HG03097 (cell line): ENCODE data around the gene NR5A1.

Experiments used
- ATAC-seq: cut with Tn5 transposase; IDR thresholded peaks from one replicate; pipeline ENCODE4 v1.9.1; 2021; ENCODE audit not compliant: unreplicated experiment, low FRiP score

The NR5A1 gene

DNA sequence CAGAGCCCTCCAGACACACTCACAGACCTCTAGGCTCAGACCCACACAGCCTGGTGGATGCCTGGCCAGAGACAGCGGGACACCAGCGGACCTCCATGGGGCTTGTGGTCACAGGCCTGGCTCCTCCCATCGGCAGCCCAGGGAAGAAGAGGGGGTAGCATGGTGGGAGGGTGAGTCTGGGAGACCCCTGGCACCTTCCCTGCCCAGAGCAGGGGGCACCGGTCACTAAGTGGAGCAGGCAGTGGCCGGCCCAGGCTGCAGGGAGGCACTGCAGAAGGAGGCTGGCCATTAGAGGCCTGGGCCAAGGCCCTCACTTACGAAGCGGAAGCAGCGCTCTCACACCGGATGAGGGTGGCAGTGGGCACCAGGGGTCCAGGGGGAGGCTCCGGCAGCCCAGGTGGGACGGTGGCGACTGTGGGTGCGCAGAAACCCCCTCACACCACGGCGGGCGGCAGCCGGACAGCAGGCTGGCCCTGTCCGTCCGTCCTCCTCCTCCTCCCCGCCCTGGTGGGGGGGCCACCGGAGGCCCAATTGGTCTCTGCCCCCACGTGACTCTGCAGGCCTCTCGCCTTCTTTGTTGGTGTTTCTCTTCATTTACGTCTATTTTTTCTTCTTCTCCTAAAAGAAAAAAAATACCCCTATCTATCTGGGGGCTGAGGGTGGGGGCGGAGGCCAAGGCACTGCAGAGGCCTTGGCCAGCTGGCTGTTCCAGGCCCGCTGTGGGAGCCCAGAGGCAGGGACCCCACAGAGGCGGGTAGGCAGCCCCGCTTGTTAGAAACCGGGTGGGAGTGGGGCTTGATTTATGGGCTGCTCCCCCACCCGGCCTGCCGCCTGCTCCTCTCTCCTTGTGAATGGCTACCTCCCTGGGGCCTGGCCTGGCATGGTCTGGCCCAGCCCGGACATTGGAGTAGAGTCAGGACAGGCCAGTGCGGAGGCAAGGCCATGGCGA, at the start of gene NR5A1:
NR5A1 (minus strand) TSS at position 469 of the 949 bp plus-strand sequence. CDS start 4,004 bp downstream, outside the sequence.
- no peak for ATAC-seq

DNA sequence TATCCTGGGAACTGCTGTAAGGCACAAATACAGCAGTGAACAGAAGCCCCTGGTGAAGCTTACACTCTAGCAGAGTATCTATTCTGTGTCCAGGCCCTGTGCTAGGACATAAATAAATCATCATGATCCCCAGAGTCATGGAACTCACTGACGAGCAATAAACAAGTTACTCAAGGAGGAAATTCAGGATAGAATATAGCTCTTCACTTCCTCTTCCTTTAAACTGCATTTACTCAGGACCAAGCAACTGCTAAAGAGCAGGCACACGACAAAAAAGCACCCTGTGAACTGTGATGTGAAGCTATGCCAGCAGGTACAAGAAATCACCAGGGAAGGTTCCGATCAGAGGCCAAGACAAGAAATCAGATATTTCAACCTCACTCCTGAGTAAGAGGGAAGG, 47.8 kb upstream of the NR5A1 start:
- ATAC-seq: no peak

DNA sequence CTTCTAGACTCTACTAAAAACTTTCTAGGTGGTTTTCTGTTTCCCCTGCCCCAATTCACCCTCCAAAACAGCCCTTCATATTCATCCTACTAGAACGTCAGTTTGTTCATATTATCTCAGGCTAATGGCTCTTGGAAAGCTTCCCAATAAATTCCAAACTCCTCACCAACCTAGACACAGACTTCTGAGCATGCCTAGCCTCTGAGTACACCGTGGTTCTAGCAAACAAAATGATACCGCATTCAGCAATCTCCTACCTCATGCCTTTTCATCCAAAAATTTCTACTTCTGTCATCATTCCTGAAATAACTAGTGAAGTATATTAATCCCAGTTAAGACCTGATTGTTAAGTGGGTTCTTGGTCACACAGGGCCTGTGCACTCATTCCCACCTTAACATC, 46.5 kb upstream of the NR5A1 start:
- no peak for ATAC-seq

DNA sequence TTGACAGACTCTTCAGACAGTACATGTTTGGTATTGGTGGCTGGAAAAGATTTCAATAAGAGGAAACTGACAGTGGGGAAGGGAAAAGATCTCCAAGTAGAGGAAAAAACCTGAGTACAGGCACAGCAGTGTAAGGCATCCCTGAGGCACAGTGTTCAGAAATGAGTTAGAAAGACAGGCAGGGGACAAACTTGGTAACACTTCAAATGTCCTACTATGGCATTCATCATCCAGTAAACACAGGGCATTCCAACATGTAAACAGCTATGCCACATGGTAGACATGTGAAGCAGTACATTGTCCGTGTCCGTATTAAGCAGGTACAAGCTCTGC, 45.0 kb upstream of the NR5A1 start:
- ATAC-seq: no peak

DNA sequence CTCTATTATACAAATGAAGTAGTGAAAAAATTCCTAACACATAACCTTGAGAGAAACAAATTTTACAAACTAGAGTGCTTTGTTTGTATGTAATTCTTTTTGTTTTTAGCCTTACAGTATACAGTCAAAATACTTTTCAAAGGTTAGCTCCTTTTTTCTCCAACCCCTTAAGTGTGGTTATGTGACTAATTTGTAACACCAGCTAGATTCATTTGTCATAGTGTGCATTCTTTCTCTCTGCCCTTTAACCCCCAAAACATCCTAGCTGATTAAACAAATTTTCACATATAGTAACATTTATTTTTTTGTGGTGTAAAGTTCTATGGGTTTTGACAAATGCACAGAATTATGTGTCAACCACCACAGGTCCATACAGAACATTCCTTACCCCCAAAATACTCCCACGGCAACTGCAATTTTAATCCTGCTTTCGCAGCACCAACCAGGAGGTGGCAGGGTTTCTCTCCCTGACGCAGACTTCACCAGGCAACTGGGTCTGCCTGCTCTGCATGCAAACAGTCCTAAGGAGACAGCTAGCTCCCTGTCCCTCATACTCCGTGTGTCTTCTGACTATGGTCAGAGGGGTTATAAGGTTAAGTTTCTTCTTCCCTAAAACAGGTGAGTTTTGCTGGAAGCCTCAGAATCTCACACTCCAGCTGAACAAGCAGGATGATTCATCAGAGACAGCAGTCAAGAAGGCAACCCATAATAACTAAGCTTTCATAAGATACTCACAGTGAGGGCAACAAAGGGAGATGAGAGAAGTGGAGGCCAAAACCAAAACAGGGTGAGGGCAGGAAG, 44.5 kb upstream of the NR5A1 start:
- ATAC-seq: no peak

DNA sequence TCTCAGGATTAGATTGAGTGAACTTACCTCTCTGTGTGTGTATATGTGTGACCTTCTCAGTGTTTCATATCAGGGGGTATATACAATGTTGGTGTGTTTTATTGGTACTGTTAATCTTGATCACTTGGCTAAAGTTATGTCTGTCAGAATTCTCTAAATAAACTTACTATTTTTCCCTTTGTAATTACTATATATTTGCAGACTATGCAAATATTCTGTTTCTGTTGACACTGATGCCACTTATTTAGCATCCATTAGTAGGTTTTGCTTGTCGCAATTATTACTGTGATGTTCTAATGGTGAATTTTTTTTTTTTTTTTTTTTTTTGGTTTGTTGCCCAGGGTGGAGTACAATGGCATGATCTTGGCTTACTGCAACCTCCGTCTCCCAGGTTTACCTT, 42.9 kb upstream of the NR5A1 start:
- no peak for ATAC-seq

DNA sequence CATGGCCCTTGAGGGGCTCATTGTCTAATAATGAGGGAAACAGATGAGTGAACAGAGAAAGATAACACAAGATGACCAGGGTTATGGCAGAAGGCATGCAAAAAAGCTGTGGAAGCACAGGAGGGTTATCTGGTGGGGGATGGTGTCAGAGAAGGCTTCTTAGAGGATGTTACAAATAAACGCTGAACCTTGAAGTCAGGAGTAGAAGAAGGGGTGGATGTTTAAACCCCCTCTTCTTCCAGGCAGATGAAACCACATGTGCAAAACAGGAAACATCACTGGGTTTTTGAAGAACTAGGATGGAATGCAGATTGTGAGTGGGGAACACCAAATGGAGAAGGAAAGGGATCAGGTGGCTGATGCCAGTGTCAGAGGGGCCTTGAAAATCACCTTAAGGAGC, 41.8 kb upstream of the NR5A1 start:
- ATAC-seq: no peak

DNA sequence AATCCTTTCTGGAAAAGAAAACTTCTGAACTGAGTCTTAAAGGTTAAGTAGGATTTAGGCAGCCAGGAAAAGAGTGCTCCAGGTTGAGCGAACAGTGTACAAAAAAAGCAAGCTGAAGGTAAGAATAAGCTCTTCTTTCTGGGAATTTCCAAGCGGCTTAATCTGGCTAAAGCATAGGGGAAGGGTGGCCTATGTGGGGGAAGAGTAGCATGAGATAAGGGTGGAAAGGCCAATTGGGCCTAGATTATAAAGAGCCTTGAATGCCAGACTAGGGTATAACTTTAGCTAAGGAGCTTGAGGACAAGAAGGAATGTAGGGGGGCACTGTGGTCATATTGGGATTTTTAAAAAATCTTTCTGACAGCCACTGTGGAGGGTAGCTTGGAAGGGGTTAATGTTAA, 37.3 kb upstream of the NR5A1 start:
- ATAC-seq: no peak

DNA sequence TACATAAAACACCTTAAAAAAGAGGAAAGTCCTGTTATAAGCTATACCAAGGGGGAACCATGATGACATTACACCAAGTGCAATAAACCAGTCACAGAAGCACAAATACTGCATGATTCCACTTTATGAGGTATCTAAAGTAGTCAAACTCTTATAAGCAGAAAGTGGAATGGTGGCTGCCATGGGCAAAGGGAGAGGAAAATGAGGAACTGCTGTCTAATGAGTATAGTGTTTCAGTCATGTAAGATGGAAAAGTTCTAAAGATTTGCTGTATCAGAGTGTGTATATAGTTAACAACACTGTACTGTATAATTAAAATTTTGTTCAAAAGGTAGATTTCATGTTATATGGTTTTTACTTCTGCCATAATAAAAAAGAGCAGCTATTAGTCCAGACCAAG, 34.6 kb upstream of the NR5A1 start:
- ATAC-seq: no peak

DNA sequence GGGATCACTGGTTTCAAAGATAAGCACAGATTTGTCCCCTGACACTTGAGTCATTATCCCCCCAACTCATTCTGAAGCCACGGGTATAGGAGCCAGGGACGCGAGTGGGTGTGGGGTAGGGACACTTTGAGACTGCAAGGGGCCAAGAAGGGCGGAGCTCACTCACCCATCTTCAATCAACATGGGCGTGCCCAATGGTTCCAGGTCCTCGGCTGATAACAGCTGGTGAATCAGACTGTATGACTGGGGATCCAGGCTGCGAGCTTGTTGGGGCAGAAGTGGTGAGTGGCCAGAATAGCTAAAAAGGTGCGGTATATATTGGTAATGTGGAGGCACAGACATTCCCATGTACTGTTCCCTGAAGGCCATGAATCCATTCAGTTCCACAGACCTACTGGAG, 30.7 kb upstream of the NR5A1 start:
- ATAC-seq: no peak

DNA sequence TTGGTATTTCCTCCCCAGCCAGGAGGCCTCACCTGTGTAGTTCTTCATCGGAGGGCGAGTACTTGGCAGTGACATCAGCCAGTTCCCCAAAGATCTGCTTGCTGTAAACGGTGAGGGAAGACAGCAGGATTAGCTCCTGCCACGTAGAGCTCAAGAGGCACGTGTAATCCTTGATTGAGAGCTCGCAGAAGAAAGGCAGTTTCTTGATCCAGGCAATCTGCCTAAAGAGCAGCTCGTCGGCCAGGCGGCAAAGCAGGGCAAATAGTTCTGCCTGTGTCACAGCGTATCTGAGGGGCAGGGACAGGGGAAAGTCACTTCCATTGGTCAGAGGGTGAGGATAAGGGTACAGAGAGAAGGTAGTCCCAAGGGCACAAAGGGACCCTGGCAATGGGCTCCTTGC, 28.6 kb upstream of the NR5A1 start:
- no peak for ATAC-seq

DNA sequence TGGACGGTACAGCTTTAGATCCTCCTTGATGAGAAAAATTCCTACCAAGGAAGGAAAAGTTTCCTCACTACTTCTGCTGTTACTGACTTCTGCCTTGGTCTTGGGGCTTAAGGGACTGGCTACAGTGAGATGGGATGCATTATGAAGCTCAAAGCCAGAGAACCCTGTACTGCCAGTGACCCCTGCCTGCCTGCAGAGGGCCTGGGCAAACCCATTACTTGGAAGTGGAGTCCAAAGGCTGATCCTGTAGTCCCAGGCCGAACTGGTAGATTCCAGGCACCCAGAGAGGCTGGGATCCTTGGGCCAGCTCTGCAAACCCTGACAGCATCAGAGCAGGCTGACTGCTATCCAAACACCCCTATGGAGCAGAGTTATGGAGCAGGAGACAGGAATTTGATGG, 25.7 kb upstream of the NR5A1 start:
- ATAC-seq: no peak

DNA sequence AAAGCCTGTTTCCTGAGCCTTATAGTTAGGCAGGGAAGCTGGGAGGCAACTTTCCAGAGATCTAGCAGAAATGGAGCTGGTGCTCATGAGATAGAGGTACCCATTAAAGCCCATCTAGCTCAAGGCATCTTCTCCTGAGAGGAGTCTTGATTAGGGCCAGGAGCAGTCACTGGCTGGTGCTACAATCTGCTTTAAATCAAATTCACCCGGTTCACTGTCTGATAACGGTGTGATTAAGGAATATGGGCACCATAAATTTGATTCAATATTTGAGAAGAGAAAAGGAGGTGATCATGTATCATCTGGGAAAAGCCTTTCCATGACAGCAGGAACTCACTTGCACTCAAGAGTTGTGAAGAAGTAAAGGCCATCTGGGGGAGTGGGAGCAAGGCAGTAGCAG, 23.9 kb upstream of the NR5A1 start:
- ATAC-seq: no peak

DNA sequence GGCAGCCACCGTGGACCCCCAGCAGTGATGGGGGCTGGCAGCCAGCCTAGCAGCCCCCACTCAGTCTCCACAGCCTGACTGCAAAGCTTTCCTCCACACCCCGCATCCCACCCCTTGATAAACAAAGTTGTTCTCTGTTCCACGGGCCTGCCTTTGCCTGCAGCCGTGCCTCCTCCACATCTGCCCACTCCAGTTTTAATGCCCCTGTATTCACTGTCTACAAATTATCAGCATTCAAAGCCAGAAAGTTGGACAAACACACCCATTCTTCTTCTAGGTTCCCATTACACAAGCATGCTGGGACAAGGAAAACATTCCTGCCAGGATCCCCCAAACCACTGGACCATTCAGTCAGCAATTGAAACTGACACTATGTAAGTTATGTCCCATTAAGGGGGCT, 23.0 kb upstream of the NR5A1 start:
- no peak for ATAC-seq

DNA sequence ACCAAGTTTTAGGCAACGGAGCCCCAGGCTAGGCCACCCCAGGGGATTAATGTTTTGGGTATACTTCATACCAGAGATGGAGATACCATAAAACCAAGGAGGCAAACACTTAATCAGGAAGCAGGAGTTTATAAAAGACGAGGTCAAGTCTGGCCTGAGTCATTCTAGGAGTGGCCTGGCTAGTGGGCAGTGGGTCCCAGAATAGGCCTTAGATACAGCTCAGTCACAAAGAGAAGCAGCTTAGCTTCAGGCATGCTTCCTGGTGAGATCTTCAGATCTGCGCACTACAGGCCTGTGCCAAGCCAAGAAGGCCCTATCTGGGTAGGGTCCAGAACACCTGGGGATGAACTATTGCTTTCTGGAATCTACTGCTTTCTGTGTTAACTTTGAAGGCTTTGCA, 20.6 kb upstream of the NR5A1 start:
- ATAC-seq: no peak

DNA sequence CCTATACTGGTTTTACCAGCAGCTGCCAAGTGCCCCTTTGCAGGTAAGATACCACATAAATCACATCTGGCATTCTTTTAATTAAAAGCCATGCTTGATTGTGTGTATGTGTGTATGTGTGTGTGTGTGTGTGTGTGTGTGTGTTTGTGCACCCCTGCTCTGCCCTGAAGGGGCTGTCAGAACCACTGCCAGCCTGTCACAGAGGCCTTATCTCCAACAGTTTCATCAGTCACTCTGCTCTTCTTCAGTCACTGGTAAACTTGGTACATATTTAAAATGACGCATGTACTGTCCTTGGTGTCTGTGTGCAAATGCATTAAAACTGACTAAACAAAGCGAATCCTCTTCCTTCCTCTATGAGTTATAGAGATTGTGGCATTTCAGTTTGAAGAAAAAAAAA, 19.0 kb upstream of the NR5A1 start:
- ATAC-seq: no peak

DNA sequence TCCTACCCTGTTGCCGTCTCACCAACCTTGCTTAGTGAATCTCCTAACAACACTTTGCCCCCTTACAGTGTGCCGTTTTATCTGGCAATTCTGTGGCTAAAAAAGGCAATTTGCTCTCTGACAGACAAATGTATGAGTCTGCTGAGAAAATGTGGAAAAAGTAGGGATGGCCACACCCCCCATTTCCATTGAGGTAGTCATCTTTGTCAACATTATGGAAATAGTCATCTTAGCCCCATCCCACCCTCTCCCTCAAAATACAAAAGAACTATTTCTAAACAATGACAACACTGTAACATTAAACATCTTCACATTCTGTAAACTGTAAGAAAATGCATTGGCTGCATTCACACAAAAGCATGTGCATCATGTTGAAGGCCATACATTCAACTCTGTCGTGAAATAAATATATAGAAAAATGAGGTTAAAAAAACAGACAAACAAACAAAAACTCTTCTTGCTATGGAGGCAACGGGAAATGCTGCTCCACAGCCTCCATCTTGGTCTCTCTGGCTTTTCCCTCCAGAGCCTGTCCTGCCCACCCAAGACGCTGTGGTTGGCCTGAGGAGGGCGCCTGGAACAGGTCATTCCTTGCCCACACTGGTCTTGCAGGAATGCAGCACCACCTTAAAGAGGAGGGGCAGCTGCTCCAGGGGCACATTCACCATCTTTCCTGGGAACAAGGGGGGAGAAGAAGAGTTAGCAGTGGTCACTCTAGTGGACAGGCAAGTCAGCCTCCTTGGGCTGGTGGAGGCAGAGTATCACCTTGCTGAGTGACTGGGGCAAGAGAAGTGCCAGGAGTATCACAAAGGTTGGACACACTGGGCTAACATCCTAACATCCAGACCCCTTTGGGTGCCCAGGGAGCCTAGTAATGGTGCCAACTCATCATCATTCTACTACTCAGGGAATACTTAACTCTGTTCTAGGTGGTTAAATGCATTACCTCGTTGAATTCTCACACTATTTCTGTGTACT, 15.2 kb upstream of the NR5A1 start:
- no peak for ATAC-seq

DNA sequence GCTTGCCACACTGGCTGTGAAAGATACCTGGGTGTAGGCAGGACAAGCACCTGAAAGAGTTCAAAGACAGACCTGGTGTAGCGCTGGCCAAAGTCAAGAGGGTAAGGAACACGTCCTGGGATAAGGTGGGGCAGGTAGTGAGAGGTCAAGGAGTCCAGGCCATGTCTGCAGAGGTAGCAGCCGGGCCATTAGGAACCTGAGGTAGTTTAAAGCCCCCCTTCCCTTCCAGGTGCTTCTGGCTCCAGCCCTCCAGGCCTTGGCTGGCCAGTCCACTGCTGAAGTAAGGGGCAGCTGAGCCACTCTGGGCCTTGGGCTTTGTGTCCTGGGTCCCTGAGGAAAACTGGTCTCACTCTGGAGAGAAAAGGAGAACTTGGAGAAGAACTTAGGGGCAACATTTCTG, 13.9 kb upstream of the NR5A1 start:
- ATAC-seq: no peak

DNA sequence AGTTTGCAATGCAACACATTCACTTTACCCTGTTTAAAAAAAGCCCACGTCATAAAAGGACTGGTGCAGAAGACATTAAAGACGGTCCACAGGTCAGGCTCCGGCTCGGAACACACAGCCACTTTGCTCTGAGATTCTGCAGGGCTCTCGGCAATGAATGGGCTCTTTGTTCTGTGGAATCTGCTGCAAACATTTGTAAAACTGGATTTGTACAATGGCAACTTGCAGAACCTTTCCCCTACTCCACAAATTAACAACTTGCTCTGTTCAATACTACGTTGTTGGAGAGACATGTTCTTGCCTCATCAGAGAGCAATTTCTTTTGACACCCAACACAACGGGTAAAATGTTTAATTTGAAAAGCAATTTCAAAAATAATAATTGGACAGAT, 13.0 kb upstream of the NR5A1 start:
- no peak for ATAC-seq

DNA sequence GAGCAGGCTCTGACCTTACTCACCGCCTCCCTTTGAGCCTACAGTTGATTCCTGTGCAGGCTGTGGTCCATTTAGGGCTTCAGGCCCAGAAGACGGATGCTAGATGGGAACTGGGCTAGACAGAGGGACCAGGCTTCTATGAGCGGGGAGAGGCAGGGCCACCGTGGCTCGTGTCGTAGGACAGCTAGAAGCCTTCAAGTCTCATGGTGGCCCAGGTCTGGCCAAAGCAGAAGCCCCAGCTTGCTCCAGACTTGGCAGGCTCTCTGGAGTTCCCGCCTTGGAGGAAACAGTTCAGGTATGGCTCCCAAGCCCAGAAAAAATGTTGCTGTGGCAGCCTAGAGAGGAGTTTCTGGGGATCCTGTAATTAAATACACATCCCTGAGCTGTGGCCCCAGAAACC, 10.9 kb upstream of the NR5A1 start:
- no peak for ATAC-seq

DNA sequence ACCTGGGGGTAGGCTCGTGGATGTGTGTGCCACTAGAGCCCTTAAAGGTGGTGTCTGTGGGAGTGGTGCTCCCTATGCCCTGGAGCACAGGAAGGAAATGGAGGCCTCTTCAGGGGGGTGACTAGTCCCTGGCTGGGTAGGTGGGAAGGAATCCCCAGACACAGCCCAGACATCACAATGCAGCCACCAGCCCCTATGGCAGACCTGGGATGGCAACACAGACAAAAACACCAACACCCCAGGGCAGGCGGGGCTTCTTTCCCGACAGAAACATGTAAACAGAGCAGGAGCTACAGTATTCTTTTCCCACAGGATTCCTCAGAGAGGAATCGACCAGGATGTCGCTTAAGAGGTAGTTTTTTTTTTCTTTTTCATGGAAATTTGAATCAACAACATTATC, 10.4 kb upstream of the NR5A1 start:
- no peak for ATAC-seq
